ENCODE data around the gene SLC3A2.

The SLC3A2 gene

DNA sequence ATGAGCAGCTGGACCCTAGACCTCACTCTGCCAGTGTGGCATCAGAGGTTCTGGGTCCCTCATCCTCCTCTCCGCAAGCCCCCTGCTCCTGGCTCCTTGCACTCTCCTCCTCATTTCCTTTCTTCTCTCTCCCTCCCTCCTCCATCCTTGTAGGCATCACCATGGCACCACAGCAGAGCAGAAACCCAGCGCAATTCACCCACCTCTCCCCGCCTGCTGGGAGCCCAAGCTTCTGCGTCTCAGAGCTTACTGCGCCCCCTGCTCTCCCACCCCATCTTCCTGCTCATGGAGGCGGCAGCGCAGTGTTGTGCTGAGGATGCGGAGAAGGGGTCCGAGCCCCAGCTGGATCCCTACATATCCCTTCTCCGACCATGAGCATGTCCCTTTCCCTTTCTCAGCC lies 38.8 kb downstream of the SLC3A2 start:
- no peak for TF ChIP-seq CTCF (conservative IDR thresholded peaks at IDR 0.05; ENCODE audit: low read depth)
- no peak overlapping the region for H3K27ac ChIP-seq
- ChIA-PET CTCF (interaction anchor here (1.1 to 3.1 kb wide), 2 partner anchors 13 to 56 kb away, joined by 3 to 14 read pairs; no protein-coding TSS in a partner anchor), POLR2A (ENCODE audit: low non-redundant PET) (no interaction called here)
- DNase-seq (ENCODE audit: low spot score) = no peak

GRCh38 chr11:62919898-62920640 lies 39.4 kb downstream of the SLC3A2 start:
- POLR2A ChIA-PET (ENCODE audit: low non-redundant PET) = no interaction called here
- CTCF ChIA-PET = interaction anchor here (1.1 to 3.1 kb wide), 2 partner anchors 14 to 55 kb away, joined by 3 to 14 read pairs; no protein-coding TSS in a partner anchor
- H3K27ac ChIP-seq = no peak overlapping the region
- no peak for TF ChIP-seq CTCF (conservative IDR thresholded peaks at IDR 0.05; ENCODE audit: low read depth)
- DNase-seq (ENCODE audit: low spot score) = no peak

- CTCF ChIA-PET = interaction anchor here (0.6 to 1.1 kb wide), 2 partner anchors 34 to 103 kb away, joined by 3 read pairs; no protein-coding TSS in a partner anchor
- POLR2A ChIA-PET (ENCODE audit: low non-redundant PET) = no interaction called here
- peak within 1 kb of the TSS; percentile 47 for H3K27ac ChIP-seq
- no peak for DNase-seq (ENCODE audit: low spot score)
- no peak for TF ChIP-seq CTCF (conservative IDR thresholded peaks at IDR 0.05; ENCODE audit: low read depth)
Measured at GRCh38 chr11:62921201-62921572, 40.5 kb downstream of the SLC3A2 start, which contains the start of gene CHRM1. Gene CHRM1, minus strand, starts transcription at chr11:62921363. Its CDS starts 10,263 bp downstream, at chr11:62911100.

GRCh38 chr11:62921573-62922188 lies 41.0 kb downstream of the SLC3A2 start:
- POLR2A ChIA-PET (ENCODE audit: low non-redundant PET) = interaction anchor here (0.7 kb wide), 1 partner anchor 108 kb away, joined by 3 read pairs; no protein-coding TSS in a partner anchor

GRCh38 chr11:62922189-62922589 lies 41.5 kb downstream of the SLC3A2 start:
- no peak for TF ChIP-seq CTCF (conservative IDR thresholded peaks at IDR 0.05; ENCODE audit: low read depth)
- ChIA-PET POLR2A (ENCODE audit: low non-redundant PET) (interaction anchor here (0.7 kb wide), 1 partner anchor 107 kb away, joined by 3 read pairs; no protein-coding TSS in a partner anchor), CTCF (interaction anchor here (1.1 to 2.7 kb wide), 2 partner anchors 16 to 102 kb away, joined by 3 to 16 read pairs; no protein-coding TSS in a partner anchor)
- DNase-seq (ENCODE audit: low spot score) = no peak
- H3K27ac ChIP-seq = peak overlapping the region; percentile 47

More at GRCh38 chr11:62921573-62922188, 41.0 kb downstream of the SLC3A2 start:
- TF ChIP-seq CTCF (conservative IDR thresholded peaks at IDR 0.05; ENCODE audit: low read depth) = no peak
- DNase-seq (ENCODE audit: low spot score) = peak; percentile 77
- CTCF ChIA-PET = interaction anchor here (1.1 to 2.7 kb wide), 2 partner anchors 16 to 102 kb away, joined by 3 to 16 read pairs; no protein-coding TSS in a partner anchor
- peak overlapping the region; percentile 47 for H3K27ac ChIP-seq

All from RWPE1 (cell line).